NT2/D1 (cell line): Measurements from ENCODE around the gene UCKL1.
A peak's percentile ranks its signal among the peaks of the same experiment; 100 is the strongest.

Experiments
- DNase-seq: peaks from one replicate; pipeline ENCODE4 v3.0.0-alpha.2; 2011; ENCODE audit warnings: low read depth, low spot score
- H3K27me3 ChIP-seq: 2 replicates; pipeline ENCODE4 v1.6.0; 2011; ENCODE audit warnings: mild to moderate bottlenecking; ENCODE audit not compliant: insufficient read length, insufficient read depth
- H3K36me3 ChIP-seq: 2 replicates; pipeline ENCODE4 v1.6.1; 2011; ENCODE audit warnings: mild to moderate bottlenecking, low read length, mixed read lengths; ENCODE audit not compliant: insufficient read depth, insufficient read length
- H3K4me1 ChIP-seq: 2 replicates; pipeline ENCODE4 v1.5.1; 2011; ENCODE audit not compliant: insufficient read depth, insufficient read length
- H3K4me3 ChIP-seq: 2 replicates; pipeline ENCODE4 v1.5.1; 2011; ENCODE audit warnings: low read depth; ENCODE audit not compliant: insufficient read length
- H3K9ac ChIP-seq: 2 replicates; pipeline ENCODE4 v1.6.0; 2011; ENCODE audit warnings: low read depth; ENCODE audit not compliant: insufficient read length
- H3K9me3 ChIP-seq: 2 replicates; pipeline ENCODE4 v1.5.1; 2011; ENCODE audit warnings: mild to moderate bottlenecking, low read length; ENCODE audit not compliant: insufficient read depth
- SUZ12 ChIP-seq: IDR thresholded peaks from 2 replicates; pipeline ENCODE4 v1.6.1; 2011; ENCODE audit not compliant: insufficient read length, insufficient read depth; ENCODE audit errors: extremely low read depth
- YY1 ChIP-seq: IDR thresholded peaks from 2 replicates; pipeline ENCODE4 v1.6.1; 2011; ENCODE audit not compliant: insufficient read length, insufficient read depth
- ZNF274 ChIP-seq: IDR thresholded peaks from 2 replicates; pipeline ENCODE4 v1.6.1; 2011; ENCODE audit warnings: mild to moderate bottlenecking, low read depth, low read length

UCKL1 gene

DNA sequence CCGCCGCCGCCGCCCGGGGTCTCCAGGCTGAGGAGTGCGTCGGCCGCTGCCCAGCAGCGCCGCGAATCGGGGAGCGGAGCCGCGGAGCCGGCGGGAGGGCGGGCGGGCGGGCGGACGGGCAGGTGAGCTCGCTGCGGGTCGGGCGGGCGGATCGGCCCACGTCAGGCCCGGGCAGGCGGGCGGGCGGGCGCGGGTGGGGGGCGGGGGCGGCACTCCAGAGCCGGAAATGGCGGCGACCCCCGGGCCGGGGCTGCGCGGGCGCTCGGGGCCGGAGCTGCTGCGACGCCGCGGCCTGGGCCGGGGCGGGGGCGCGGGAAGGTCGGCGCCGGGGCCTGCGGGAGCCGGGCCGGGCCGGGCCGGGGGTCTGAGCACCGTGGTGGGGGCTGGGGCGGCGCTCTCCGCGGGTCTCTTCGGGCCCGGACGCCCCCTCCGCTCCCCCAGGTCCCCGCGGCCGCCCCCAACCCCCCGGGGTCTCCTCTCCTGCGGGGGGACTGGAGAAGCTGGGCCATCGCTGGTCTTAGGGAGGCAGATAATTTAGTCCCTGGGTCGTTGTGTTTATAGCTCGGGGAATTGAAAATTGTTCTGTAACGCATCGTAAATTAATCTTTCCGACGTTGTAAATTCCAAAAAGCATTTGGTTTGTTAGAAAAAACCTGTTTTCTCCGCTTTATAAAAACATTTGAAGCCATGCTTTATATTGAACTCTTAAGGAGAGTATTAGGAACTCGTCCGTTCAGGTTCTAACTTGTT is 60.8 kb downstream of the UCKL1 start:
- H3K4me1 ChIP-seq, result peaks cover 6% of the 10 kb centered on the region
- TF ChIP-seq SUZ12 (no peak), ZNF274 (no peak), YY1 (no peak)
- peaks cover 40% of the 10 kb centered on the region for H3K36me3 ChIP-seq
- H3K4me3 ChIP-seq, result peak overlapping the region; percentile 44
- peak overlapping the region; percentile 61 for H3K9ac ChIP-seq
- H3K9me3 ChIP-seq, result no peaks in the 10 kb centered on the region
- no peak for DNase-seq
- no peaks in the 10 kb centered on the region for H3K27me3 ChIP-seq

DNA sequence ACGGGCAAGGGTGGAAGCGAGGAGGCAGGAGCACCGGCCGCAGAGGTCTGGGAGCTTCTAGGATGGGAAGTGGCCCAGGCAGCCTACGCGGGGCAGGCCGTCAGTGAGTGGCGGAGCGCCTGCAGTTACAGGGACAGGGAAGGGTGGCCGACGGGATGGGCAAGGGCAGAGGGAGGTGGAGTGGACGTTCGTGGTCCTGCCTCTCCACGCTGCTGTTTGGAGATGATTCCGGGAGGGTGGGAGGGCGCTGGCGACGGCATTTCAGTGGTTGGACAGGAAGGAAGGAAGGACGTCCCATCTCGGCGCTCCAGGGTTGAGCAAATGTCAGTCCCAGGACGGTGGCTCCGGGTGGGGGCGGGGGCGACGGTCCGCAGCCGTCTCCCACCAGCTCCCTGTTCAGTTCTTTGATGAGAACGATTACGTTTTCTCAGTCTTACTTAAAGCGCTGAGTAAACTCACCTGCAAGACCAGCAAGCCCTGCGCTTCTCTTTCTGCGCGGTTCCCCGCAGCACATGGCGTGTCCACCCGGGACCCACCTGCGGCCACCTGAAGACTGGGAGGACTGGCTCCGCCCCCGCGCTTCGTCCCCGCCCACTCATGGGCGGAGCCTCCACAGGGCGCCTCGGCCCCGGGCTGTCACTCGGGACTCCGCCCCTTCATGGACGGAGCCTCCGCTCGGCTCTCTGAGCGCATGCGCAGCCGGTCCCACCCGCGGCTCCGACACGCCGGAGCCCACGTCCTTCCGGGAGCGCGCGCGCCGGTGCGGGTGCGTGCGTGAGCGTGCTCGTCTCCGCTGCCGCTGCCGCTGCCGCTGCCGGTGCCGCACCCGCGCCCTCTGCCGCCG is 61.6 kb downstream of the UCKL1 start, which contains the start of gene DNAJC5:
DNAJC5 (plus strand) TSS at position 769 of the 844 bp plus-strand sequence. CDS start 33,220 bp downstream, outside the sequence.
- H3K9me3 ChIP-seq, result no peaks in the 10 kb centered on the region
- no peaks in the 10 kb centered on the region for H3K27me3 ChIP-seq
- no peak for TF ChIP-seq YY1
- no peak for TF ChIP-seq ZNF274
- no peak for TF ChIP-seq SUZ12
- H3K4me3 ChIP-seq, result peak within 1 kb of the TSS; percentile 44
- H3K4me1 ChIP-seq, result peaks cover 9% of the 10 kb centered on the region
- DNase-seq, result peak; percentile 83
- peaks cover 48% of the 10 kb centered on the region for H3K36me3 ChIP-seq
- H3K9ac ChIP-seq, result peak within 1 kb of the TSS; percentile 61

- no peak for TF ChIP-seq ZNF274
- no peak for TF ChIP-seq SUZ12
- TF ChIP-seq YY1, result no peak
- no peaks in the 10 kb centered on the region for H3K9me3 ChIP-seq
- H3K9ac ChIP-seq, result peak overlapping the region; percentile 14
- H3K36me3 ChIP-seq, result peaks cover 54% of the 10 kb centered on the region
- DNase-seq, result no peak
- H3K4me3 ChIP-seq, result peak overlapping the region; percentile 44
- H3K4me1 ChIP-seq, result peaks cover 9% of the 10 kb centered on the region
- H3K27me3 ChIP-seq, result no peaks in the 10 kb centered on the region
These were observed 62.2 kb downstream of the UCKL1 start for GRCh38 chr20:63893999-63894357.

GRCh38 chr20:63892402-63892801 is 63.8 kb downstream of the UCKL1 start:
- TF ChIP-seq SUZ12, result no peak
- TF ChIP-seq YY1, result no peak
- TF ChIP-seq ZNF274, result no peak
- no peak for DNase-seq
- Histone ChIP-seq H3K4me1 (peaks cover 9% of the 10 kb centered on the region), H3K36me3 (peaks cover 53% of the 10 kb centered on the region), H3K9me3 (no peaks in the 10 kb centered on the region), H3K4me3 (no peak overlapping the region), H3K27me3 (no peaks in the 10 kb centered on the region), H3K9ac (no peak overlapping the region)

- DNase-seq, result no peak
- peaks cover 55% of the 10 kb centered on the region for H3K36me3 ChIP-seq
- H3K9me3 ChIP-seq, result no peaks in the 10 kb centered on the region
- H3K27me3 ChIP-seq, result no peaks in the 10 kb centered on the region
- H3K4me3 ChIP-seq, result no peak overlapping the region
- peaks cover 3% of the 10 kb centered on the region for H3K4me1 ChIP-seq
- H3K9ac ChIP-seq, result no peak overlapping the region
- TF ChIP-seq SUZ12, result no peak
- no peak for TF ChIP-seq ZNF274
- no peak for TF ChIP-seq YY1
These were observed 64.9 kb downstream of the UCKL1 start for GRCh38 chr20:63891061-63892002.

DNA sequence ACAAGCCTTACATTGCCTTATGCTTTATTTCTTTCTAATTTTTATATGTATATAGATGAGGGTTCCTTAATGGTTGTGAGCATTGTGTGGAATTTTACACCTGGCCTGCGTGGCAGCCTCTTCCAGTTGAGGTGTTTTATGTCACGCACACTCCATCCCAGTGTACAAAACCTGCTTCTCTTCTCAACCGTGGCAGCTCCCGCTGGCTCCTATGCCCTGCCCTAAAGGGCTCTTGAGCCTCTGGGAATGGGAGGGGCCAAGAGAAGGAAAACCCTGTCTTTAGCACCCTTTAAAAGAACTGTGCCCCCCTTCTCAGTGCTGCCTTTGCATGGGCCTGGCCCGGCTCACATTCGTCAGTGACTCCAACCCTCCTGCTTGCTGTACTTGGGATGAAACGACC is 65.6 kb downstream of the UCKL1 start:
- TF ChIP-seq SUZ12 (no peak), ZNF274 (no peak), YY1 (no peak)
- DNase-seq, result no peak
- Histone ChIP-seq H3K4me3 (no peak overlapping the region), H3K9me3 (no peaks in the 10 kb centered on the region), H3K4me1 (peaks cover 5% of the 10 kb centered on the region), H3K27me3 (no peaks in the 10 kb centered on the region), H3K36me3 (peaks cover 61% of the 10 kb centered on the region), H3K9ac (no peak overlapping the region)
